Stimulated activated CD8-positive, alpha-beta memory T cell treated with anti-CD3 and anti-CD28 coated beads, Interleukin-15, amount 100 ng/mL, for 1 hour (primary cell): ENCODE results near the gene IGSF6.
"Not testable (repeated sequence)": the region's sequence is repeated elsewhere in the genome, so short reads cannot be mapped to it uniquely, and the experiment has no call there.

ENCODE experiments used
- DNase-seq: peaks from one replicate; pipeline ENCODE4 v3.0.0-alpha.2; 2020; ENCODE audit warnings: low read depth

IGSF6 gene

DNA sequence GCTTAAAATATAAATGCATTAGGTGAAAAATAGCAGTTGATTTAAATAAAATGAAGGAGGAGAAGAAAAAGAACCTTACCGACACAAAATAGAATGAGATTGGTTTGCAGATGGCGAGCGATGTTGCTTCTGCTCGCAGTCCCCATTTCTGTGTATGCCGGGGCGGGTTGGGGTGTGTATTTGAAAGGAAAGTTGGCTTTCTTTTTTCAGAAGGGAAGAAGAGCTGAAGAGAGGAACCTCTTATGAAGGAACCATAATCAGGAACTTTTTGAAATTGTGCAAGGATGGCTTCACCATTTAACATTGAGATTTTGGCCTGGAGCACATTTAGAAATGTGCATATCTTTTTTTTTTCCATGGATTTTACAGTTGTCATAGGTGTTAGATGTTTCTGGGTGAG lies at the start of gene IGSF6:
Gene IGSF6 (minus strand): TSS at position 156 of the 400 bp plus-strand sequence. CDS start 10 bp downstream, at position 146.
- DNase-seq = no peak

DNA sequence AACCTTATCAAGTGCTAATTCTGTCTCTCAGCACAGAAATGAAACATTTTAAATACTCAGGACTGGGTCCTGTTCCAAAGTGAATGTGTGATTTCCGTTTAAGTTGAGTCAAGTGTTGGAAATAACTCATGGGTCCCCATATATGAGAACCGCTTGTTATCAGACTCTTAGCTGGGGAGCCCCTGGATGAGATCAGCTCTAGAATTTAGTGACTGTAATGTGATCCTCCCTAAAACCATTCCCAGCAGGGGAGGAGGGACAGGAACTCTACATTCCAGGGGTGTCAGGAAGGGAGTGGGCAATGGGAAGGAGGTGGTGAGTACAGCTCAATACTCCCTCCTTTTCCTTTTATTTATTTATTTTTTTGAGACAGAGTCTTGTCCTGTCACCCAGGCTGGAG lies 48.9 kb upstream of the IGSF6 start:
- no peak for DNase-seq

DNA sequence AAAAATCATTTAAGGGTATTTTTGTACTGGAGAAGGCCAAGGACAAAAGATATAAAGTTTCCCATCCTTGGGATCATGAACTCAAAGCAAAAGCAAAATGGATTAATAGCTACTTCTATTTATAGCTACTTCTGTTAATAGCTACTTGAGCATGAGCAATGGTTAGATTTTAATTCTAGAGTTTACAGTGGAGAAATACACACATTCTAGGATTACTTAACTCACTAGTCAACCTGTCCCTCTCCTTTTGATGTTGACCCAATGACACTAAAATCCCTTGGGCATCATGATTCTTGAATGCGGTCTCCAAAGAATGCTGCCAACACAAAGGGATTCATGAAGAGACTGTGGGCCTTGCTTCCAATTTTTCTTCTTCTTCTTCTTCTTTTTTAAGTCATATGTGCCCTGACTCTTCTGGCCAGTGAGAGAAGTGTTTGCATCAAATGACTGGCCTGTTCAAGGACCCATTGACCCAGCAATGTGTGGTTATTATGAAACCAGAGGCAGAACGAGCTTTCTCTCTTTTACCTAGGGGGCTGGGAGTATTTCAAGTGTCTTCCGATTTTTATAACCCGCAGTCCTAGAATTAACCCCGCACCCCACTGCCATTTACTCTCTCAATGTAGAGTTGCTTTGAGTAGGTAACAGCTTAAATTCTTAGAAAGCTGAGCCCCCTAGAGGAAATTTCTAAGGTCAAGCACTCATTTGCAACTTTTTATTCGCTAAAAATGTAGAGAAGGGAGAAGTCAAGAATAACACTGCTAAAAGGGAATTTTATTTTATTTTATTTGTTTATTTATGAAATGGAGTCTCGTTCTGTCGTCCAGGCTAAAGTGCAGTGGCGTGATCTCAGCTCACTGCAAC lies 46.0 kb upstream of the IGSF6 start:
- DNase-seq = no peak

GRCh38 chr16:21697032-21697431 lies 44.6 kb upstream of the IGSF6 start:
- no peak for DNase-seq

DNA sequence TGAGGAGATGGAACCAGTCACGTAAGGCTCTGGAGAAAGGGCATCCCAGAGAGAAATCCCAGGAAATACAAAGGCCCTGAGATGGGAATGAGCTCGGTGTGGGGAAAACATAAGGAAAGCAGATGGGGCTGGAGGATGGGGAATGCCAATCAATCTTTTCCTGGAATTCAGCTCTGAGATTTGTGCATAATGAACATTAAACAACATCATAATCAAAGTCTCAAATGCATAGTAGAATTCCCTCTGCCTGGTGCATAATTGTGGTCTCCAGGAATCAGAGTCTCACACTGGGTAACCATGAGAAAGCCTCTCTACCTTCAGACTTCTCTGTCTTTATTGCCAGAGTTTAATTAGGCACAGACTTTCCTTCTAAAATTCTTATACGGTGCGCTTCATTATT lies 42.2 kb upstream of the IGSF6 start:
- DNase-seq = no peak

- not testable (repeated sequence) for DNase-seq
These were observed 38.6 kb upstream of the IGSF6 start for GRCh38 chr16:21690967-21691366.

GRCh38 chr16:21689107-21689506 lies 36.7 kb upstream of the IGSF6 start:
- no peak for DNase-seq

GRCh38 chr16:21685034-21685455 lies 32.6 kb upstream of the IGSF6 start:
- no peak for DNase-seq

GRCh38 chr16:21684199-21684598 lies 31.8 kb upstream of the IGSF6 start:
- no peak for DNase-seq

- DNase-seq = no peak
These were observed 30.8 kb upstream of the IGSF6 start for GRCh38 chr16:21683184-21683583.

GRCh38 chr16:21680714-21681113 lies 28.3 kb upstream of the IGSF6 start:
- not testable (repeated sequence) for DNase-seq

DNA sequence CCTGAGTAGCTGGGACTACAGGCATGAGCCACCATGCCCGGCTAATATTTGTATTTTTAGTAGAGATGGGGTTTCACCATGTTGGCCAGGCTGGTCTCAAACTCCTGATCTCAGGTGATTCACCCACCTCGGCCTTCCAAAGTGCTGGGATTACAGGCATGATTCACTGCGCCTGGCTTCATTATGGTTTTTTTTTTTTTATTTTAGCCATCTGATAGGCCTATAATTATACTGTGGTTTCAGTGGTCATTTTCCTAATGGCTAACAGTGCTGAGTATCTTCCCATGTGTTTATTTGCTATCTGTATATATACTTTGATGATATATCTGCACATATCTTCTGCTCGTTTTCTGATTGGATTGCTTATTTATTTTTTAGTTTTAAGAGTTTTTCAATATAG lies 22.0 kb upstream of the IGSF6 start:
- DNase-seq = not testable (repeated sequence)

DNA sequence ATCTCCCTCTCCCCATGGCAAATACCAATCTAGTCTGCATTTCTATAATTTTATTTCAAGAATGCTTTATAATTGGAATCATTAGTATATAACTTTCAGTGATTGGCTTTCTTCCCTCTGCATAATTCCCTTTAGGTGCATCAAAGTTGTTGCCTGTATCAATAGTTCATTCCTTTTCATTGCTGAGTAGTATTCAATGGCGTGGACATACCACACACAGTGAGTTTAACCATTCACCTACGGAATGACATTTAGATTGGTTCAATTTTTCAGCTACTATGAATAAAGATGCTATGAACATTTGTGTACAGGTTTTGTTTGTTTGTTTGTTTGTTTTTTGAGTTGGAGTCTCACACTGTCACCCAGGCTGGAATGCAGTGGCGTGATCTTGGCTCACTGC lies 21.1 kb upstream of the IGSF6 start:
- DNase-seq = no peak

DNA sequence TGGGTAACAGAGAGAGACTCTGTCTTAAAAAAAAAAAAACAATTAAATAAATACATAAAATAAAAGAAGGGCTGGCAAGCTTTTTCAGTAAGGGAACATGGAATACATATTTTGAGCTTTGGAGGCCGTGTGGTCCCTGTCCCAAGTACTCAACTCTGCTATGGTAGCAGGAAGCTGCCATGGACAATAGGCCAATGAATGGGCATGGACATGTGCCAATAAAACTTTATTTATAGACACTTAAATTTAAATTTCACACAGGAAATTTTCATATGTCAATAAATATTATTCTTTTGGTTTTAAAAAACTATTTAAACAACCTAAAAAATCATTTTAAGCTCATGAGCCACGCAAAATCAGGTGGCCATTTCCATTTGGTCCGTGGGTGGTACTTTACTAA lies 15.2 kb upstream of the IGSF6 start:
- DNase-seq = no peak

GRCh38 chr16:21666772-21667171 lies 14.4 kb upstream of the IGSF6 start:
- no peak for DNase-seq

DNA sequence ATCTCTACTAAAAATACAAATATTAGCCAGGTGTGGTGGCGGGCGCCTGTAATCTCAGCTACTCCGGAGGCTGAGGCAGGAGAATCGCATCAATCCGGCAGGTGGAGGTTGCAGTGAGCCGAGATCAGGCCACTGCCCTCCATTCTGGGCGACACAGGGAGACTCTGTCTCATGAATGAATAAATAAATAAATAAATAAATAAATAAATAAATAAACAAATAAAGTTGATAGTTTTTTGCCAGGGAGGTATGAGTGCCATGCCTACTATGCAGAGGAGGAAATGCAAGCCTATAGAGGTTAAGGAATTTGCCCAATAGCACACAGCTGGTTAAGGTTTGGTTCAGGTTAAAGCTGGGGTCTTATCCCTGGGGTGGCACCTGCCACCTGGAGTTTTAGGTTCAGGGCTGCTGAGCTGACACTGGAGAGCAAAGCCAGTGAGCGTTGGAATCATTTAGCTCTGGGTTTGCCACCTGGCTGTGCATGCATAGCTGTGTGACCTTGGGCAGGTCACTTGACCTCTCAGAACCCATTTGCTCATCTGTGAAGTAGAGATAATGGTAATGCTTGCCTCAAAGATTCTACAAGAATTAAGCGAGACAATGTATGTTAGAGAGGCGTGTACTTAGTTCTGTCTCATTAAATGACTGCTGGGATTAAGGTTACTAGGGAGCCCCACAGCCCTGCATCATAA lies 12.5 kb upstream of the IGSF6 start:
- DNase-seq = no peak

GRCh38 chr16:21663889-21664647 lies 11.7 kb upstream of the IGSF6 start, which contains the start of gene OTOA:
Gene OTOA (plus strand): TSS chr16:21663968. CDS start chr16:21678515, 14,547 bp downstream.
- DNase-seq = no peak

DNA sequence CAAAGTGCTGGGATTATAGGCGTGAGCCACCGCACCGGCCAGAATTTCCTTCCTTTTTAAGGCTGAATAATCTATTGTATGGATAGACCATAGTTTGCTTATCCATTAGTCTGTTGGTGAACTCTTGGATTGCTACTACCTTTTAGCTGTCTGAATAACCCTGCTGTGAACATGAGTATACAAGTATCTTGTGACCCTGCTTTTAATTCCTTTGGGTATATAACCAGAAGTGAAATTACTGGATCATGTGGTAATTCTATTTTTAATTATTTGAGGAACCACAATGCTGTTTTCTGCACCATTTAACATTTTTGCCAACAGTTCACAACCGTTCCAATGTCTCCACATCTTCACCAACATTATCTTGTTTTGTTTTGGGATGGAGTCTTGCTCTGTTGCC lies 6.7 kb upstream of the IGSF6 start:
- DNase-seq = no peak

DNA sequence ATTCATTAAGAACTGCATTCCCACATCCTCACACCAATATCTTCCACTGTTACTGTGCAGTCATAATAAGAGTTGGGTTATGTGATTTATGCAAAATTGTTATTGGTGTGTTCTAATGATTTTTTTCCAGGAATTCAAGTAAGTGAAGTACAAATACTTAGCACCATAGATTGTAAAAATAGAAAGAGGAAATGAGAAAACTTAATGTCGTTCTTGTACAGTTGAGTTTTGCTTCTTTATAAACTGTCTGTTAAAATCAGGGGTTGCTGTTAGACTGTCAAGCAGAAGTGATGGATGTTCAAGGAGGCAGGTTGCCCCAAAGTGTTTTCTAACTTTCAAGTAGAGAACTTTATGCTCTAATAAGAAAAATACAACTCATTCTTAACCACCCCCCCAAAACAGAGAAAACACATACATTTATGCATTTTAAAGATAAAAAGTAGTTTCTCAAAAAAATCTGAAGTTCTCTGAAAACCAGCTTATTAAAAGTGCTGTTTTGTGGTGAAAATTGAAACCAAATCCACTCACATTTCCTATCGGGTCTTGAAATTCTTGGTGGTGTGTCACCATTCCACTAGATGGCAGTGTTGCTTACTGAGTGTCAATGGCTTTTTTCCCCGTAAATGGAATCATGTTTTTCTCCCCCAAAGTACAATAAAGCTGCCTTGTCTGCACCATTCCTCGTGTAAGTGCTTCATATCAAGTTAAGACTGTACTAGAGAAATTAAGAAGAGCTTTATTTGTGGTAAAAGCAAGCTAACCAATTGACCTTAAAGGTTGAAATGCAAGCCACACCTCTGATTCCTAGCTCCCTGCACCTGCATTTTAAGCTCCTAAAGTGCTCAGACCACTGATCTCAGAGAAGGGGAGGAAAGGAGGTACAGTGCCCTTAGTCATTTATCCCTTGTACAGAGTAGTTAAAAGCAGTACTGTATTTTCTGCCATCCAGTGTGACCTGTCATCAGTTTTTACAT lies 4.7 kb upstream of the IGSF6 start:
- no peak for DNase-seq

DNA sequence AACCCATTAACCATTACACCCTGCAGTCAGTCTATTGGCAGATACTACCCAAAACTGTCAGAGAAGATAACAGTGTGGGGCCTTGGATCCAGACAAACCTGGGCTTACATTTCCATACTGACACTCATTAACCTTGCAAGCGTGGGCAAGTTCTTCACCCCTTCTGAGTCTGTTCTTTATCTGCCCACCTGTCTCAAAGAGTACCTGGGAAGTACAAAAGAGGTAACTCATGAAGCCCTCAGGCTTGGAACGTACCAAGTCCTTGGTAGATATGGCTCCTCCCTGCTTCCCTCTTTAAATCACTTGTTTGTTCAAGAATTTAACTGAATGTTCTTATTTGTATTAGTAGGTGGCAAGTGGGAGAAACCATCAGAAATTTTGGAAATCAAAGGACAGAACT lies 2.5 kb upstream of the IGSF6 start:
- DNase-seq = no peak

DNA sequence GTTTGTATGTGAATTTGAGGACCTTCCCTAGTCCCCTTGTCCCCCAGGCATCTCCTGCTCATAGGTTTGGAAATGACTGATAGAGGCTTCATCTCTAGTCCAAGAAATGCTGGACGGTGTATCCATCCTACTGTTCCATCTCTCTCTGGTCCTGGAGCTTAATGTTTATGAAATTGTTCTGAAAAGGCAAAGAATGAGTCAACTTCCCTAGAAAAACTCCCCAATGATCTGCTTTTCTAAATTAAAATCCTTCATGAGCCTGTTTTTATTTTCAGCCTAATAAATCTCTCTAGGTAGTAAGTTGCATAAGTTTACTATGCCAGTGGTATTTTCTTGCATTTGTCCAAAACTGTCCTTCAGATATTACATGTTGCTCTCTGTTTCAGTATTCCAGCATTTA lies 2.1 kb upstream of the IGSF6 start:
- no peak for DNase-seq
